Activated gamma-delta T cell treated with Interleukin-2 at 50 U/mL for 16 hours (primary cell): ENCODE data around the gene ATP6V0E1.

Source experiments
- DNase-seq: peaks from one replicate; pipeline ENCODE4 v3.0.0-alpha.2; 2020

Gene ATP6V0E1

DNA sequence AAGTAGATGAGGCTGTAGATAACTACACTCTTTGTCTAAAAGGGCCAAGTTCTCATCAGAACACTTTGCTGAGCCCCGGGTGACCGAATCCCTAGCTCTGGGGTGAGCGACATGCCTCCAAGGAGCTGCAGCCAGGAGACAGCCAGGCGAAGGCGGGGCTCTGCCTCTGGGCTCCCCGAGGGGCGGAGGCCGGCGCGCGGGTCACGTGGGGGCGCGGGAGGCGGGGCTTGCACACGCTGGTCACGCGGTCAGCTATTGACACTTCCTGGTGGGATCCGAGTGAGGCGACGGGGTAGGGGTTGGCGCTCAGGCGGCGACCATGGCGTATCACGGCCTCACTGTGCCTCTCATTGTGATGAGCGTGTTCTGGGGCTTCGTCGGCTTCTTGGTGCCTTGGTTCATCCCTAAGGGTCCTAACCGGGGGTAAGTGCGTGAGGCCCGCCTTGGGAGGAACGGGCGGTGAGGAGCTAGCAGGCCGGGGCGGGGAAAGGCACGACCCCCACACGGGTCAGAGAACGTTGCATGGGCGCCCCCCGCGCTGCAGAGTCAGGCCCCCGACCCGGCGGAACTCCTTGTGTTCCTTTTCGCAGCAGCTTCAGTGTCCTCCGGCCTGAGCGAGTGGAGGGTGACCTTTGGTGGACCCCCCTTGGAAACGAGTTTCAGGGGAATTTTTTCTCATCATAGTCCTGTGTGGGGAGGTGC lies at the start of gene ATP6V0E1:
Gene ATP6V0E1, plus strand, starts transcription at position 230 of the 702 bp plus-strand sequence. Its CDS starts 90 bp downstream, at position 320.
- peak; percentile 94 for DNase-seq

DNA sequence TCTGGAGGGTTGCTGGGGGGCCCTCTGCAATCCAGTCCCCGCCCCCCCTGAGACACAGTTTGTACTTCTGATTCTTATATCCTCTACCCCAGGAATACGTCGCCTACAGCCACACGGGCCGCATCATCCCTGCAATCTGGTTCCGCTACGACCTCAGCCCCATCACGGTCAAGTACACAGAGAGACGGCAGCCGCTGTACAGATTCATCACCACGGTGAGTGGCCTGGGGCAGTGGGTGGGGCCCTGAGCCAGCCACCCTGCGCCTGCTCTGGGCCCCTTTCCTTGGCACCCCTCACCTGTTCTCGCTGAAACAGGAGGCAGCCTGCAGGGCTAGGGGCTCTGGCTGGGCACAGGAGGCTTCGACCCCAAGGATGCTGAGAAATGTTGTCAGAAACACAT lies 48.5 kb upstream of the ATP6V0E1 start:
- DNase-seq: no peak

DNA sequence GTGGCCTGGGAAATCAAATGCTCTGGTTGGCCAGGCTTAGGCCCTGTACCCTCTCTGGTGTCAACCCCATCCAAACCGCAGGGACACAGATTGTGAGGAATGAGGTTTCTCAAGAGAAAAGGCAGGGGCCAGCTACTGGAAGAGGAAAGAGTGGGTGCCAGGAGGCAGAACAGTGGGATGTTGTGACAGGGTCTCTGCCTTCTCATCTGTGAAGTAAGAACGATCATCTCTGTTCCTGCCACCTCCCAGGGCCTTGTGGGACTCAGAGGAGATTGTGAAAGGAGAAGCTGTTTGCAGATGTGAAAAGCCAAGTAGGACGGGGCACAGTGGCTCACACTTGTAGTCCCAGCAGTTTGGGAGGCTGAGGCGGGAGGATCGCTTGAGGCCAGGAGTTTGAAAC lies 47.2 kb upstream of the ATP6V0E1 start:
- DNase-seq: no peak

DNA sequence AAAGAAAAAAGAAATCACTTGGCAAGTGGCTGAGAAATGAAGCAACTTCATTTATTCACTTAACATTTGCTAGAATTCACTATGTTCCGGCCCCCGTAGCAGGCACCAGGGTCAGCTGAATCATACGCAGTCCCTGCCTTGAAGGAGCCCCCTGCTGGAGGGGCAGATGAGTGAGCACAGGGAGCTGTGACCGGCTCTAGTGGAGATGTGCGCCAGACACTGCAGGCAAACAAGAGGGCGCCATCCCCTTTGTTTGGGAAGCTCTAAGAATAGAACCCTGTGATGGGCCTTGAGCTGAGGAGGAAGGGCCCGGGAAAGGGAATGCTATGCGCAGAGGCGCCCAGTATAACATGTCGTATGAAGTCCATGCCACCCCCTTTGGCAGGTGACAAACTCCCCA lies 44.5 kb upstream of the ATP6V0E1 start:
- DNase-seq: no peak

DNA sequence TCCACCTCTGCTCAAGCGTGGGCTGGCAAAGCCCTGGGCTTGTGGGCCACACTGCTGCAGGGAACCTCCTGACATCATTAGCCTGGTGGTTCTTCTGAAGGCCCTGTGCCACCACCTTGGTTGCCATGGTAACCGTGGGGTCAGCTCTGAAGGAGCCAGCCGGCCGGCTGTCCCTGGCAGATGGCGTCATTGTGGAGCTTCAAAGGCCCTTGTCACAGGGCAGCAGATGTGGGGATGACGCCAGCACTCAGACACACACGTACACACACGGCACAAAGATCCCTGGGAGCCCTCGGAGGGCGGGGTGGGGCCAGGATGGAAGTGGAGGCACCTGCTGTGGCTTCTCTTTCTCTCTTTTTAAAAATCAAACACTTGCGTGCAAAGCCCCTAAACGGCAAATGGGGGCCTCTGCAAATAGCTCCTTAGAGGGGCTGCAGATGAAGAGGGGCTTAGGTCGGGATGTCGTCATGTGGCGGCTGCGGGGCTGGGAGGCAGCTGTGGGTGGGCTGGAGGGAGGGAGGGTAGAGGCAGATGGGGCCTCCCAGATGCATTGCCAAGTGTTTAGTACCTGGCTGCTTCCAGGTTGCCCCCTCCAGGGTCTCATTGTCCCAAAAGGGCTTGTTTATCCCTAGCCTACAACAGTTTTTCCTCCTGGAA lies 43.8 kb upstream of the ATP6V0E1 start:
- DNase-seq: no peak

DNA sequence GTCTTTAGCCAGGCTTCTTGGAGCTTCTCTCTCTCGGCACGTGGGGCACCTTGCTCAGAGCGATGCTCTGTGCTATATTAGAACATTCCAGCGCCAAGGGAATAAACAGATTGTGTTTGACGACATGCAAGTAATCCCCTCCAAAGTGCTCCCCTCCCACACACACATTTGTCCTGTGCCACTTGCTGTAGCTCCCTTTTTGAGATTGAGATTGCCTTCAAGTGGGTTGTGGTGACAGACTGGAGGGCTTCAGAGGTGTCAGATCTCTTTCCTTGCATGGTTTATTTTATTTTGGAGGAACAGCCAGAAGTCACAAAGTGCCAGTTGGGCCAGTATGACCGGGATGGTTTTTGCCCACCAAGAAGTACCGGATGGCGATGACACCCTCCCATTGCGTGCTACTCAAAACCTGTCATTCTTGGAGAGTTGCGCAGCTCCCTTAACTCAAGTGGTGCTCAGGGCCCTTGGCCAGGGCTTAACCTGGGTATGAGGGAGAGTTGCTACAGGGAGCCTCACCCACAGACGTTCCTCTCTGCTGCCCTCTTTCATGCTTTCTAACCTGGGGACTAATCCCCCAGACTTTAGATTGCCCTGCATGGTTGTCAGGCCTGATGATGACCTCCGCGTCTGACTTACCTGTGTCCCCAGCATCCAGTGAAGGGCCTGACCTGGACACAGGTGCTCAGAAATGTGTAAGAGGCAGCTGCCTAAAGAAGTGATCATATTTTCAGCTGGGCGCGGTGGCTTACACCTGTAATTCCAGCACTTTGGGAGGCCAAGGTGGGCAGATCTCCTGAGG lies 43.1 kb upstream of the ATP6V0E1 start:
- DNase-seq: no peak

DNA sequence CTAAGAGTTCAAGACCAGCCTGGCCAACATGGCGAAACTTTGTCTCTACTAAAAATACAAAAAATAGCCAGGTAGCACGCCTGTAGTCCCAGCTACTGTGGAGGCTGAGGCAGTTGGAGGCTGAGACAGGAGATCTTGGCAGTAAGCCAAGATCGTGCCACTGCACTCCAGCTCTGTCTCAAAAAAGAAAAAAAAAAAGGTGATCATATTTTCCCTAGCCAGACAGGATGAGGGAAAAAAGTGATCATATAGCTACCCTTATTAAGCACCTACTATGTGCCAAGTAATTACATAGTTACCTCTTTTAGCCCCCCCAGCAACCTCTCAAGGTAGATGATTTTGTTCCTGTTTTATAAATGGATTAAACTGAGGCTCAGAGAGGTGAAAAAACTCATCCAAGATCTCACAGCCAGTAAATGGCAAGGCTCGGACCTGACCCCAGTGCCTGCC lies 42.5 kb upstream of the ATP6V0E1 start:
- DNase-seq: no peak

DNA sequence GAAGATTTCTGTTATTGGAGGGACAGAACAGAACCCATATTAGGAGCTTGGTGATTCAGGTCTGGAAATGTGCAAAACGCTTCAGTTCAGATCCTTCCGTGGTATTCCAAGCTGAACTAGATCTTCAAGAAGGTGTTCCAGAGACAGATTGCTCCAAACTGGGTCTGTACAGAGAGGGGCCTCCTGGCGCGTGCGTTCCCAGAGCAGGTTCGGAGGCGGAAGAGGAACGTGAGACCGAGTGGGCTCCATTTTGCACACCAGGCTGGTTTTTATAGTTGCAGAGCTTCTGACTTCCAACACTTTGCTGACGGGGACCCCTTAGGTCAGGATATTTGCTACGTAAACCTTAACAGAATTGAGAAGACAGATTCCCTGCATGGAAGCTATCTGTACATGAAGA lies 41.0 kb upstream of the ATP6V0E1 start:
- DNase-seq: no peak

DNA sequence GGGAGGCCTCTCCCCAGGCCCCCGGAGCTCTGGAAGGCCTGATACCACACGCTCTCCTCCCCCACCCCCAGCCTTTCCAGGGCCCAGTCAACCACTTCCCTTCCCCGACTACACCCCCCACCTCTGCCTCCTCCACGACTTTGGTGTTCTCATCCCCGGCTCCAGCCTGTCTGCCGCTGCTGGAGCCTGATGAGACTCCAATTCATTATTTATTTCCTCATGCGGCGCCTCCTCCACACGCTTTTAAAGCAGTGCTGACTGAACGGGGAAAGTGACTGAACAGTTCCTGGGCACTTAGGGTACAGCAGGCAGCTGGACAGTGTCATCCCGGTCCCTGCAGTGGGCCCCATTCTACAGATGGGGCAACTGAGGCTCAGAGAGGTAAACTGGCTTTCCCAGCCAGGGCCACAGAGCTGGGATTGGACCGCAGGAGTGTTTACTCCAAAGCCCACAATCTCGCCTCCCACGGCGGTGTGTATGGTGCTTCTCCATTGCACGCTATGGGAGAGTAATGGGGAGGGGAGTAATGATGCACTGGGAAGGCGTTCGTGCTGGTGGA lies 40.2 kb upstream of the ATP6V0E1 start:
- no peak for DNase-seq

DNA sequence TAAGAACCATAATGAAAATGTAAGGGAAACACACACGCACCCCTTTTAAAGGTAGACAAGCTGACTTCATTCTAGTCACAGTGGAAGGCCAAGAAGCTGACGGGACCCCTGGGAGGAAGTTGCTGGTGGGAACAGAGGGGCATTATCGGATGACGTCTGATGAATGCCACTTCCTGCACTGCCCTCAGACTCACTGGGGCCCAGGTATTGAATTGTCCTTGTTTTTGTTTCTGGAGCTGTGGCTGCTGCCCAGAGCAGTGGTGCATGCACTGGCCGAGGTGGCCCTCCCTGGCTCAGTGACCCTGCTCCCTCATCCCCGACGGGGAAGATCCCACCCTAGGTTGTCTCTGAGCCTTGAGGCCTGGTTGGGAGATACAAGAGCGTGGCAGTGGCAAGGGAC lies 39.7 kb upstream of the ATP6V0E1 start:
- DNase-seq: no peak

DNA sequence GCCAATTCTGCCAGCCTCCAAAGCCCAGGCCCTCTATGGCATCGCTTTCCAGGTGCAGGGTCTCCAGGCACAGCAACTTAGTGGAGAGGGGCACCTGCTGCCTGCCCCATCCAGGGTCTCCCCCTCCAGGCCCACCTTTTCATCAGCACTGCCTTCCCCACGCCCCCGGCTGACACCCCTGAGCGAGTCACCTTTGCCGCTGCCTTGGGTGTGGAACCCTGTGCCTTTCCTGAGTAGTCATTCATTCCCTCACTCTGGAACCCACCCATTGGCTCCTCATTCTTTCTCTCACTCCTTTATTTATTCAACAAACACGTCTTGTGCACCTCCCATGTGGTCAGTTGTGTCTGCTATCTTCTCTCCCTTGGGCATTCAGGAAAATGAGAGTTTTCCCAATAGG lies 38.8 kb upstream of the ATP6V0E1 start:
- DNase-seq: no peak

DNA sequence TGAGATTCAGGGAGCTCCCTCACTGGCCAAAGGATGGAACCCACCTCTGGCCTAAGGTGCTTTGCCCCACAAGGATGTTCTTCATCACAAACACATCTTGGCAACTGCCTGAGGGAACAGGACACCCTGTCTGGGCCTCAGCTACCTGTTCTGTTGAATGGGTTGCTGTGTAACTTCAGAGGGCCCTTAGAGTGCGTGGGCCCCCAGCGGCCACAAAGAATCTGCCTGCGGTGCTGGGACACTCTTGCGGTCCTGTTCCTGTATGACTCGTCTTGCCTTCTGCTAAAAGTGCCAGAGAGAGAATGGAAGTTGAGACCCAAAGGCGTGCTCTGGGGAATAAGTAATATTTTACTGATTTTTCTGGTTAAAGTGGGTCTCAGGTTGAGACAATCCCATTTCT lies 38.4 kb upstream of the ATP6V0E1 start:
- no peak for DNase-seq

DNA sequence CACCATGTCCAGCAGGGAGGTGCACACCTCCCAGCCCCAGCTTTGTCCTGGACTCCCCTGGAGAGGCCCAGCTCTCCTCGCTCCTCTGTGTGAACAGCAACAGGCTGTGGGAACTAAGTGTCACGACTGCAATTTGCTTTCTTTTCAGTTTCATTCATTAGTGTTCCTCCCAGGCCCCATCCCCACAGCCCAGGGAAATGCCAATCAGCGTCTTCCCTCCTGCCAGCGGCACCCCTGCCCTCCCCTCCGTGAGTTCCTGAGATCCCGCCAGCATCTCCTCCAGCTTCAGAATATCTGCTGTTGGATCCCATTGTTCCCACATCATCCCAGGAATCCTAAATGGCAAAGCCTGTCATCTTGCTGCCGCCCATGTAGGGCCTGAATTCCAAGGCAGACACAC lies 37.4 kb upstream of the ATP6V0E1 start:
- no peak for DNase-seq

DNA sequence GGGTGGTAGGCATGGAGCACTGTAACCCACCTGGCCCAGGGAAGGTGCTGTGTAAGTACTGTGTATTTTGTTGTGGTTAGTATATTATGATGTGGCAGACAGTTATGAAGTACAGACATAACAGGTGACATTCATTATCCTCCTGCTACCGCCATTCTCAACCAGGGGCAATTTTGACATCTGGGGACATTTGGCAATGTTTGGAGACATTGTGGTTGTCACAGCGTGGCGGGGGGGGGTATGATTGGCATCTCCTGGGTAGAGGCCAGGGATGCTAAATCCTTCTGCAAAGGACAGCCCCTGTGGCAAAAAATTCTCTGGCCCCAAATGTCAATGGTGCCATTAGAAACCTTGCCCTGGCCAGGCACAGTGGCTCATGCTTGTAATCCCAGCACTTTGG lies 34.1 kb upstream of the ATP6V0E1 start:
- DNase-seq: no peak

DNA sequence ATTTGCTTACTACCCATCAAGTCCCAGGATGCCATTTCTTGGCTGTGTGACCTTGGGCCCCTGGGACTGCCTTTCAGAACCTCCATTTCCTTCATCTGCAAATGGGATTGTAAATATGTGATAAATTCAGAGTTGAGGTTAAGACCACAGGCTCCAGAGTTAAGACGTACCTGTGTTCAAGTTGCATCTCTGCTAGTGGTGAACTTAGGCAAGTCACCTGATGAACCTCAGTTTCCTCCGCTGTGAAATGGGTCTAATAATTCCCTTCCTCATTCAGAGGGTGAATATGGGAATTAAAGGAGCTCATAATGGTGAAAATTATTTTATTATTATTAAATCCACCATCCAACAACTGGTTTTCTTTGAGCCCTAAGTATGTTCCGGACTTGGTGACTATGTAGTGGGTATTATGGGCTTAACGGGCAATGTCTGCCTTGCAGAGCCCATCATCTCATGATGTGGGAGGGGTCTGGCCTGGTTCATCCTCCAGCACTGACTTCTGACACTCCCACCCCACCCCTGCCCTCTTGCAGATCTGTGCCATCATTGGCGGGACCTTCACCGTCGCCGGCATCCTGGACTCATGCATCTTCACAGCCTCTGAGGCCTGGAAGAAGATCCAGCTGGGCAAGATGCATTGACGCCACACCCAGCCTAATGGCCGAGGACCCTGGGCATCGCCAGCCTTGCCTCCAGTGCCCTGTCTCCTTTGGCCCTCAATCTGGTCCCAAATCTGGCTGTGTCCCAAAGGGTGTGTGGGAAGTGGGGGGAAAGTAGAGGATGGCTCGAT lies 33.2 kb upstream of the ATP6V0E1 start:
- no peak for DNase-seq

DNA sequence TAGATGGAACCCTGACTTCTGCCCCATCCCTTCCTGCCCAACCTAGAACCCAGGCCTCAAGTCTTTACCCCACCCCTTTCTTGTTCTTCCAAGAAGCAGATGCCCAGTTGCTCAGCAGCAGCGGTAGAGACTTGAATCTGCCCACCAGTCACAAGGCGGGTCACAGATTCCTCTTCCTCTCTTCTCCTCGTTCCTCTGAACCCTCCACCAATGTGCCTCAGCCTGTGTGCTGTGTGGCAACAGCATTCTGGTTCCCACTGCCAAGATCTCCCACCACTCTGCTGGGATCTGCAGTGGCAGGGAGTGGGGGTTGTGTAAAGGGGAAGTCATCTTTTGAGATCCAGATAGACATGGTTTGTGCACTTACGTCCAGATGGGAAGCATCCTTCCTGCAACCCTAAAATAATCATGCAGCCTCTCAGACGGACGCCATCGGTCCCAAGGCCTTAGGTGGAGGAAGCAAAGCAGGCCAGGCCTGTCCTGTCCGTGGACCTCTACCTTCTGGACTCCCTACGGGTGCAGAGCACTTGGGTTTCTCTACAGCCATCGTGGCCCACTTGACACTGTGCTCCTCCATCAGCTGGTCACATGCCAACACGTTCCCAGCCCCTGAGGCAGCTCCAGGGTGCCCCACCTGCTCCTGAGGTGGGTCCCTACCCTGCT lies 32.1 kb upstream of the ATP6V0E1 start:
- DNase-seq: no peak

DNA sequence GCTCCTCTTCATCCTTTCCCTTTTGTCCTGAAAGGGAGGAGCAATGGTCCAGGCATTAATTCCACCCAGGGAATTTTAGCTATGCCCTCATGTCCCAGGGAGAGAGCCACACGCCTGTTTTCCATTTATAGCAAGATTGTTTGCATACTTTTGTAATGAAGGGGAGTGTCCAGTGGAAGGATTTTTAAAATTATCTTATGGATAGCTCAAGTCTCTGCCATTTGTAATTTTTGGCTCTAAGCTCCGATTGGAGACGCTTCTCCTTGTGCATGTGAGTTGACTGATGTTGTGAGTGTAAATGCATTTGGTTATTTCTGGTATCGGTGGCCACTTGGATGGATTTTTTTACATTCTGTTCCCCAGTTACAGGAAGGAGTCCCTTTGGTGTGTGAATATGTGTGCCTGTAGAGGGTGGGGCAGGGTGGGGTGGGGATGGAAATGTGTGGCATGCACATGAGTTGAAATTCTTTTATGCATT lies 31.5 kb upstream of the ATP6V0E1 start:
- DNase-seq: no peak

DNA sequence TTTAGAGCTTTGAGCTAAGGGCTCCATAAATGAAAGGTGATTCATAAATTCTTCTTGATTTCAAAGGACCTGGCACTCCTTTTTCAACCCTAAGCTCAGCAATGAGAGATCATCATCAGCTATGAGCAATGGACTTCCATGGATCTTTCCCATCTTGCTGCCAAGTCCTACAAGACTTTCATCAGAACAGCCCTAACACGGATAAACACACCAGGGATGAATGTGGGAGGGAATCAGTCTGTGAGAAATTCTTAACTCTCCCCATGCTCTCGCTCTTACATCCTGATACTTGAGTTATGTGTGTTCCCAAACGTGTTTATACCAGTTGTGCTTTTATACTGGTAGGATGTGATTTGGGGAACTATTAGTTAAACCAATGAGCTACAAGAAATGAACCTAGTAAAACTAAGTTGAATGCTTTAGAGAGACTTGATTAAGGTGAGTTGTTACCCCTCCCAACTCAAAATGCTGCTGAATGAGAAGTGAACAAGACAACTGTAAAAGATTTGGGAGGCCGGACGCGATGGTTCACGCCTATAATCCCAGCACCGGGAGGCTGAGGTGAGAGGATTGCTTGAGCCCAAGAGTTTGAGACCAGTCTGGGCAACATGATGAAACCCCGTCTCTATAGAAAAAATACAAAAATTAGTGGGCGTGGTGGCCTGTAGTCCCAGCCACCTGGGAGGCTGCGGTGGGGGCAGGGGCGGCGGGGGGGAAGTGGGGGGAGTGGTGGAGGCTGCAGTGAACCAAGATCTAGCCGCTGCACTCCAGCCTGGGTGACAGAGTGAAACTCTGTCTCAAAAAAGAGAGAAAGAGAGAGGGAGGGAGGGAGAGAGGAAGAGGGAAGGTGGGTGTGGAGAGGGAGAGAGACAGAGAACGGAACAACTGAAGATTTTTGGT lies 29.5 kb upstream of the ATP6V0E1 start:
- DNase-seq: no peak

DNA sequence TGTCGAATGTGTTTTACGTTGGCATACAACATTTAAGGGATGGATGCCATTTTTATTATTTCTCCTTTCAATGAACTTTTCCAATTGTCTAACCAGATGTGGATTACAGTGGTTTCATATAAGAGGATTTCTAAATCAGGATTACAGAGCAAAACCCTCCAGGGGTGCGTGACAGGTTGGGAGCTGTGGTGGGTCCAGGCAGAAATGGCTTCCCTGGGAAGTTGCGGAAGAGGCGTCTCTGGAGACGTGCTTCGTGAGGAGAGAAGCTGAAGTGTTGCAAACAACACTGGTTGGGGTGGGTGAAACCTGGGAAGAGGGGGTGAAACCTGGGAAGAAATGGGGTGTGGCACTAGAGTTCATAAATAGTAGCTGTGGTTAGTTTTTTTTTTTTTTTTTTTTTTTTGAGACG lies 28.8 kb upstream of the ATP6V0E1 start:
- no peak for DNase-seq

DNA sequence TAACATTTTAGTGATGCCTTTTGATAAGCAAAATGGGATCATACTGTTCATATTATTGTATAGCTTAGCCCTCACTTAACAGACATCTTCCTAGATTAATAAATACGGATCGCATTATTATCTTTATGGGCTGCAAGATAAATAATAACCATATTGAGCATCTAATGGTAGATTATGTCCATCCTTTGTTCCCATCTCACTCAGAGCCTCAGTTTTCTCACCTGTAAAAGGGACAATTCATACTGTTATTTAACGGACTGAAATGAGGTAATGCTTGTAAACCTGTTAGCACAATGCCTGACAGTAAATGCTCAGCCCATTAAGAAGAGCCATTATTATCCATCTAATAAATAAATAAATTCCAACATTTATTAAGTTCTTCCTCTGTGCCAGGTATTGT lies 27.3 kb upstream of the ATP6V0E1 start:
- DNase-seq: no peak

DNA sequence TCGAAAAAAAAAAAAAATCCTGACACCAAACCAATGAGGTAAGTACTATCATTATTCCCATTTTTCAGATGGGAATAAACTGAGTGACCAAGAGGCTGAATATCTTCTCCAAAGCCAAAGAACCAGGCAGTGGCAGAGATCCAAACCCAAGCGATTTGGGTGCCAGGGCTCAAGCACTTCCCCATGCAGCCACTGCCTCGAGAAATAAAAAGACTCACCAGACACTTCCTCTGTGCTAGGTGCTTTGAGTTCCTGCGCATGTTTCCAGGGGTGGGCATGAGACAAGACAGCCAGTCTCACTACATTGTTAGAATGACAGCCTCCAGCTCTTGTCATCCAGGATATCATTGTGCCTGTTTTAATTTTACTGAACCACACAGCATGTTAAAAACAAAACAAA lies 26.6 kb upstream of the ATP6V0E1 start:
- DNase-seq: no peak
